ENCODE results near the gene ONECUT1.

GRCh38 chr15:52730173-52730572 is 60.0 kb downstream of the ONECUT1 start:
- TF ChIP-seq YY1 (IDR thresholded peaks at IDR 0.05; ENCODE audit: insufficient read depth, insufficient read length) = no peak
- TF ChIP-seq ZNF274 (IDR thresholded peaks at IDR 0.05; ENCODE audit: low read depth, low read length) = no peak
